Measurements from ENCODE around the gene ADCY5.

- TF ChIP-seq TAF1 (IDR thresholded peaks at IDR 0.05; ENCODE audit: borderline replicate concordance, low read depth, low read length) (no peak), POLR2A (IDR thresholded peaks at IDR 0.05; ENCODE audit: low read depth, low read length) (no peak), POLR2AphosphoS5 (IDR thresholded peaks at IDR 0.05; ENCODE audit: low read depth, low read length) (no peak)
Observed at GRCh38 chr3:123302961-123303360, 145.9 kb downstream of the ADCY5 start.

Measured in GM12892 (cell line).